Sigmoid colon (tissue), 7 donors: ENCODE data around the gene FOXN1. TPM values are rescaled to one million over a fixed set of nuclear protein-coding genes. Genes with fewer than 3 reads are reported as not detected.
"Not testable (repeated sequence)": the region's sequence is repeated elsewhere in the genome, so short reads cannot be mapped to it uniquely, and the experiment has no call there.

Experiments used
- DNase-seq: peaks from one replicate; pipeline ENCODE4 v3.0.0-alpha.2; 2019
- H3K27ac ChIP-seq, 4 donors: fragments of 200-600 bp; sonication (generic); one replicate each; pipeline ENCODE4 v1.5.1; 2016 to 2019; ENCODE audit warnings: mild to moderate bottlenecking in 1 of 4
- H3K27me3 ChIP-seq, 3 donors: fragments of 200-600 bp; sonication (generic); one replicate each; pipeline ENCODE4 v1.5.1; 2019; ENCODE audit warnings: mild to moderate bottlenecking in 1 of 3
- H3K36me3 ChIP-seq, 4 donors: fragments of 200-600 bp; sonication (generic); one replicate each; pipeline ENCODE4 v1.5.1; 2016 to 2019
- H3K4me1 ChIP-seq, 4 donors: fragments of 200-600 bp; sonication (generic); one replicate each; pipeline ENCODE4 v1.5.1; 2017 to 2019
- H3K4me3 ChIP-seq, 4 donors: fragments of 200-600 bp; sonication (generic); one replicate each; pipeline ENCODE4 v1.5.1; 2017 to 2019; ENCODE audit warnings: mild to moderate bottlenecking in 2 of 4, moderate library complexity in 1 of 4
- H3K9me3 ChIP-seq, 4 donors: fragments of 200-600 bp in 3 of 4; sonication (generic) in 3 of 4; one replicate each; pipeline versions ENCODE4 v1.5.1 to v1.6.1; 2013 to 2019
- EP300 ChIP-seq, 4 donors: sonication (generic); formaldehyde crosslinking; IDR thresholded peaks; one replicate each; pipeline ENCODE4 v1.6.1; 2017; ENCODE audit warnings: antibody characterized with exemption in 4 of 4
- POLR2A ChIP-seq, 2 donors: fragments of 450-650 bp; IDR thresholded peaks; one replicate each; pipeline ENCODE4 v1.6.1; 2016; ENCODE audit warnings: antibody characterized with exemption in 2 of 2, mild to moderate bottlenecking in 2 of 2, moderate library complexity in 2 of 2
- POLR2AphosphoS5 ChIP-seq, 4 donors: sonication (generic); formaldehyde crosslinking; IDR thresholded peaks; one replicate each; pipeline ENCODE4 v1.6.1; 2017; ENCODE audit warnings: antibody characterized with exemption in 4 of 4
- WGBS, 2 donors: extraction: QIAGEN DNeasy Blood & Tissue Kit; methylation state at CpG; one replicate each; pipeline ENCODE4 v1.1.7; 2013; 5-methylcytosine and 5-hydroxymethylcytosine counted together
- intact Hi-C: fragments of 100-400 bp; cut with DNase I; formaldehyde crosslinking; loops from one replicate; pipeline ENCODE4 v1.15.1; 2023
- polyA plus RNA-seq, 3 donors: library from polyadenylated mRNA; stranded (reverse); fragments of 200-250 nt; gene quantifications; one replicate each; pipeline ENCODE4 v1.2.3, GENCODE V29; 2013
- total RNA-seq, 4 donors: library from RNA; depleted of rRNA; stranded (reverse); fragments of >200 nt; gene quantifications; one replicate each; pipeline ENCODE4 v1.1.0, GENCODE V29; 2016
- TF ChIP-seq, protein P1 (sequence below), 4 experiments: fragments of 450-650 bp in 3 of 4; fragments of 200-600 bp in 1 of 4; IDR thresholded peaks; one replicate each; pipeline ENCODE4 v1.5.1; 2016 to 2019; ENCODE audit warnings: antibody characterized with exemption in 4 of 4, mild to moderate bottlenecking in 3 of 4, moderate library complexity in 2 of 4
- donor health status: healthy with polysubstance abuse.
- donor health status: Bipolar disorder and iron deficiency.
- donor health status: healthy.

Gene FOXN1
- total and polyA plus RNA-seq, 7 donors, result 0.23 to 0.60 (median 0.38) TPM; not detected in 4

DNA sequence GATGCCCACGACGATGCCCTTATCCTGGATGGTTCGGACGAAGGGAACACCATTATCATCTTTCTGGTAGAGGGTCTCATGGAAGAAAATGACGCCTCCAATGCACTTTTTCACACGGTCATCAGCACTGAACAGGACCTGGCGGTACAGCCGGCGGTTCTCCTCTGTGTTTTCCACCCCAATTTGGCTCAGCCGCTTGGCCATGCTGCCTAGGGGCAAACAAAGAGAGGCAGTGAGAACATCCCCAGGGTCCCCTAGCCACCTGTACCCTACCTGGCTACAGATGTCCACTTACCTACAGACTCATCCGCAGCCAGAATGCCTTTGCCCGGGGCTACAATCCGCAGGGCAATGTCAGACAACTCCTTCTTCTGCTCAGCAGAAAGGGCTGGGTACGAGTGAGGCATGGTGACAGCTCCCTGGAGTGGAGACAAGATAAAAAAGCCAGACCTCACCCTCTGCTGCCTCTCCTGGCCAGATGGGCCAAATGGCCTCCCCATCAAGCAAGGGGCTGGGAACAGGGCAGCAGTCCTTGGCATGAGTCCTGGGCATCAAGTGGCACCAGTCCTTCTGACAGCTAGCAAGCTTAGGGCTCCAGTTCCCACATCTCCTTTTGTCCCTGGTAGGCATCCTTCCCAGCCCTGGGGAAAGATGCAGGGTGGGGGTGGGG is 69.1 kb downstream of the FOXN1 start:
- intact Hi-C loops, result no loop called here
- no peaks in the 10 kb centered on the region for H3K9me3 ChIP-seq
- no peaks in the 10 kb centered on the region for H3K27me3 ChIP-seq
- 94 to 97% methylated on average over 14 of the region's 14 CpGs for WGBS, 2 donors
- no peak for DNase-seq
- peaks cover 0 to 26% (median 22%) of the 10 kb centered on the region in 4 donors for H3K4me1 ChIP-seq
- H3K27ac ChIP-seq, result no peak overlapping the region
- no peaks in the 10 kb centered on the region for H3K36me3 ChIP-seq
- no peak overlapping the region for H3K4me3 ChIP-seq
- TF ChIP-seq EP300 (IDR thresholded peaks at IDR 0.05) (no peak), POLR2A (IDR thresholded peaks at IDR 0.05) (no peak), POLR2AphosphoS5 (IDR thresholded peaks at IDR 0.05) (no peak)
- TF ChIP-seq, protein P1, sequence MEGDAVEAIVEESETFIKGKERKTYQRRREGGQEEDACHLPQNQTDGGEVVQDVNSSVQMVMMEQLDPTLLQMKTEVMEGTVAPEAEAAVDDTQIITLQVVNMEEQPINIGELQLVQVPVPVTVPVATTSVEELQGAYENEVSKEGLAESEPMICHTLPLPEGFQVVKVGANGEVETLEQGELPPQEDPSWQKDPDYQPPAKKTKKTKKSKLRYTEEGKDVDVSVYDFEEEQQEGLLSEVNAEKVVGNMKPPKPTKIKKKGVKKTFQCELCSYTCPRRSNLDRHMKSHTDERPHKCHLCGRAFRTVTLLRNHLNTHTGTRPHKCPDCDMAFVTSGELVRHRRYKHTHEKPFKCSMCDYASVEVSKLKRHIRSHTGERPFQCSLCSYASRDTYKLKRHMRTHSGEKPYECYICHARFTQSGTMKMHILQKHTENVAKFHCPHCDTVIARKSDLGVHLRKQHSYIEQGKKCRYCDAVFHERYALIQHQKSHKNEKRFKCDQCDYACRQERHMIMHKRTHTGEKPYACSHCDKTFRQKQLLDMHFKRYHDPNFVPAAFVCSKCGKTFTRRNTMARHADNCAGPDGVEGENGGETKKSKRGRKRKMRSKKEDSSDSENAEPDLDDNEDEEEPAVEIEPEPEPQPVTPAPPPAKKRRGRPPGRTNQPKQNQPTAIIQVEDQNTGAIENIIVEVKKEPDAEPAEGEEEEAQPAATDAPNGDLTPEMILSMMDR (IDR thresholded peaks at IDR 0.05), result no peak

DNA sequence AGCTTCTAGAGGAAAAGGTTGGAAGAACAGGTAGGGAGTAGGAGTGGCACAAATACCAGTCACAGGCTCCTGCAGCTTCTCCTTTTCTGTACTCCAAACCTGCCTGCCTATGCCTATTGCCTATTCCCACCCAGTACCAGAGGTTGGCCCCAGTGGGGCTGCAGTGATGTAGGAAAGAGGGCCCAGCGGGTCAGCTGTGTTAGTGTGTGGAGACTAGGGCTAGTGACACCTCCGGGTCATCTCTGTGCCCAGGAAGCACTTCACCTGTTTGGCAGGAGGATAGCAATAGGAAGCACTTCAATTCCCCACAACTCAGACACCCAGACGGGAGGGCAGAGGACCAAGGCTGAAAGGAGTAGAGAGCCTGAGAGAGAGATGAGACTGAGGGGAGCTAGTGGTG is 69.9 kb downstream of the FOXN1 start:
- H3K4me3 ChIP-seq, intact Hi-C loops, H3K27me3 ChIP-seq, DNase-seq, H3K9me3 ChIP-seq, H3K27ac ChIP-seq, H3K36me3 ChIP-seq: not testable (repeated sequence)
- H3K4me1 ChIP-seq, result peaks cover 0 to 19% (median 17%) of the 10 kb centered on the region in 4 donors
- 64 to 73% methylated on average over 3 of the region's 3 CpGs for WGBS, 2 donors

DNA sequence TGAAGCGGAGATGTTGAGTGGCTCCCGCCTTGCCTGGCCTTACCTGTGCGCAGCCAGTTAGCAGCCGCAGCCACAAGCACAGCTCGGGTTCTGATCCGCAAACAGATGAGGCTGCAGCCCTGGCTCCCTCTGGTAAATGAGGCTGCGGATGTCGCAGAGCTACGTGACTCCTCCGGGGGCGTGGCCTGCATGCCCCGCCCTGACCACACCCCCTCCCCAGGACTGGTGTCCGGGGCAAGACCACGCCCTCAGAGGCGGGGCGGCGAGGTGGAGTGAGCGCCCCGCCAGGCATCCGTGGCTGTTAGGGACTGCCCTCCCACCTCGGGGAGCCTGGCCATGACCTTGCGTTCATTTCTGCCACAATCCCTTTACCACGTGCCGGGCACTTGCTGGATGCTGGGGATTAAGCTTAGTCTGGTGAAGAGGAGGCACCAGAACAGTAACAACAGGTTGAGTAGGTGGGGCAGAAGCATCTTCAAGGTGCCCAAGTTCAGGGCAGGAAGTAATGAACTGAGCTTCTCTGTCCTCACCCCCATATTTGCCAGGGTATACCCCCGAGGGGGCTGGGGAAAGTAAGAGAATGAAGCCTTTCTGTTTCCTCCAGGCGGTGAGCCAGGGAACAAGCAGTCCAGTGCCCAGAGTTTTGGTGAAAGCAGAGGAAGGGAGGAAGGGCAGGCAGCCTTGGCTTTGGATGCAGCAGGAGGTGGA is 70.8 kb downstream of the FOXN1 start, which contains the start of gene ALDOC:
ALDOC (minus strand) TSS at position 138 of the 708 bp plus-strand sequence. CDS start 1,363 bp downstream, outside the sequence.
- 4 to 8% methylated on average over 26 of the region's 26 CpGs for WGBS, 2 donors
- peak; percentile 97 for DNase-seq
- peaks cover 0 to 17% (median 15%) of the 10 kb centered on the region in 4 donors for H3K4me1 ChIP-seq
- H3K36me3 ChIP-seq, result no peaks in the 10 kb centered on the region
- H3K27ac ChIP-seq, result peak within 1 kb of the TSS in 3 of 4 donors; percentile 29 to 45 (median 35)
- TF ChIP-seq POLR2AphosphoS5 (IDR thresholded peaks at IDR 0.05), result peak; percentile 89 to 99 (median 94)
- TF ChIP-seq POLR2A (IDR thresholded peaks at IDR 0.05), result peak; percentile 61 to 87
- TF ChIP-seq, protein P1 (IDR thresholded peaks at IDR 0.05), result peak in 1 of 4 experiments; percentile 10
- no peak for TF ChIP-seq EP300 (IDR thresholded peaks at IDR 0.05)
- H3K4me3 ChIP-seq, result peak within 1 kb of the TSS in 3 of 4 donors; percentile 15 to 34 (median 31)
- H3K9me3 ChIP-seq, result no peaks in the 10 kb centered on the region
- intact Hi-C loops, result no loop called here
- no peaks in the 10 kb centered on the region for H3K27me3 ChIP-seq

DNA sequence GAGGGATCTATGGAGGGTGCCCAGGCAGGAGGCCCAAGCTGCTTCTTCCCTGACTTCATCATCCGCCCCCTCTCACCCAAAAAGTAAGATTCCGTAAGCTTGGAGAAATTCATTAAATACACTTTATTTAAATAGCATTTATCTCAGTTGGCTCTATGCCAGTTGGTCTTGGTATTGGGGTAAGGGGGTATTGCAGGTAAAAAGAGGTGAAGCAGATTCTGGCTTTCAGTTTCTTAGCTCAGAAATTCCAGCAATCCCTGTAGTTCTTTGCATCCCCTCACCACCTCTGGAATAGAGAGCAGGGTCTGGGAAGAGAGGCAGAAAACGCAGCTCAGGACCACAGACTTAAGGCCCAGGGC is 71.3 kb downstream of the FOXN1 start:
- H3K4me1 ChIP-seq, result peaks cover 0 to 12% (median 10%) of the 10 kb centered on the region in 4 donors
- intact Hi-C loops, result no loop called here
- DNase-seq, result no peak
- peaks cover 0 to 1% (median 0%) of the 10 kb centered on the region in 4 donors for H3K36me3 ChIP-seq
- TF ChIP-seq POLR2AphosphoS5 (IDR thresholded peaks at IDR 0.05) (no peak), EP300 (IDR thresholded peaks at IDR 0.05) (no peak), POLR2A (IDR thresholded peaks at IDR 0.05) (no peak)
- TF ChIP-seq, protein P1 (IDR thresholded peaks at IDR 0.05), result no peak
- H3K4me3 ChIP-seq, result peak overlapping the region in 1 of 4 donors; percentile 34
- H3K9me3 ChIP-seq, result no peaks in the 10 kb centered on the region
- no peaks in the 10 kb centered on the region for H3K27me3 ChIP-seq
- peak overlapping the region in 2 of 4 donors; percentile 29 to 35 for H3K27ac ChIP-seq
- WGBS, 2 donors, result 98% methylated on average over 3 of the region's 3 CpGs
